ENCODE data around the gene IL17REL.

GRCh38 chr22:50032109-50032871, 19.7 kb upstream of the IL17REL start:
- TF ChIP-seq CTCF (CRISPR knock-in tag; IDR thresholded peaks at IDR 0.05) (no peak), IRF1 (CRISPR knock-in tag; IDR thresholded peaks at IDR 0.05; ENCODE audit: low read depth) (no peak), ZNF616 (CRISPR knock-in tag; IDR thresholded peaks at IDR 0.05; ENCODE audit: low read depth) (no peak), ELF1 (CRISPR knock-in tag; IDR thresholded peaks at IDR 0.05) (no peak), CREB1 (IDR thresholded peaks at IDR 0.05) (no peak), CREB1 (CRISPR knock-in tag; IDR thresholded peaks at IDR 0.05) (no peak), MAX (IDR thresholded peaks at IDR 0.05) (no peak), POLR2A (IDR thresholded peaks at IDR 0.05; ENCODE audit: insufficient read depth in 1 of 2, low read depth in 2 of 2, low read length in 2 of 2) (no peak), FOXP4 (CRISPR knock-in tag; IDR thresholded peaks at IDR 0.05) (no peak), REST (IDR thresholded peaks at IDR 0.05; ENCODE audit: borderline replicate concordance in 1 of 2, low read depth in 1 of 2, low read length in 2 of 2) (no peak), HMGXB4 (CRISPR knock-in tag; IDR thresholded peaks at IDR 0.05; ENCODE audit: borderline replicate concordance in 1 of 2, low read depth in 1 of 2) (no peak), ZKSCAN5 (CRISPR knock-in tag; IDR thresholded peaks at IDR 0.05) (no peak), PAX8 (CRISPR knock-in tag; IDR thresholded peaks at IDR 0.05; ENCODE audit: borderline replicate concordance) (no peak)

All from HepG2 (cell line).